ENCODE measurements around the gene IRF8.

DNA sequence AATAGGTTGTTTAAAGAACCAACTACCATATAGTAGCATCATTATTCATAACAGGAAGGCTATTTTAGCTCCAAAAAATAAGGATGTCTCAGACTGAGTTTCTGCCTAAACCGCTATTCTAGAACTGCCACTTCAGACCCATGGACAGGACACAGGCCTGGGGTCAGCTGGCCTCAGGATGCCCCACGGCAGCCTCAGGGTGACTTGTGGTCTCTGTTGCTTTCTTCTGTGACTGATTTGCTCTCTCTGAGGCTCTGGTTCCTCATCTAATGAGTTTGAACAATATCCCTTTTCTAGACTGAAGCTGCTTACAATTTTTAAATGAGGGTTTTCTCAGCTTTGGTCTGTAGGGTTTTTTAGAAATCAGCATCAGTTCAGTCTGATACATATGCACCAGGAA lies 31.8 kb upstream of the IRF8 start:
- TF ChIP-seq EZH2 (IDR thresholded peaks at IDR 0.05; ENCODE audit: borderline replicate concordance, low read depth, low read length, severe bottlenecking) (no peak), CTCF (IDR thresholded peaks at IDR 0.05; ENCODE audit: borderline replicate concordance, extremely low read depth, low read length, poor library complexity, severe bottlenecking) (no peak)
